HG02943 (cell line): ENCODE results near the gene PNPLA1.

ENCODE experiments used
- ATAC-seq: cut with Tn5 transposase; IDR thresholded peaks from one replicate; pipeline ENCODE4 v1.9.1; 2021; ENCODE audit warnings: mild to moderate bottlenecking, low read depth, moderate library complexity; ENCODE audit not compliant: unreplicated experiment

PNPLA1 gene

DNA sequence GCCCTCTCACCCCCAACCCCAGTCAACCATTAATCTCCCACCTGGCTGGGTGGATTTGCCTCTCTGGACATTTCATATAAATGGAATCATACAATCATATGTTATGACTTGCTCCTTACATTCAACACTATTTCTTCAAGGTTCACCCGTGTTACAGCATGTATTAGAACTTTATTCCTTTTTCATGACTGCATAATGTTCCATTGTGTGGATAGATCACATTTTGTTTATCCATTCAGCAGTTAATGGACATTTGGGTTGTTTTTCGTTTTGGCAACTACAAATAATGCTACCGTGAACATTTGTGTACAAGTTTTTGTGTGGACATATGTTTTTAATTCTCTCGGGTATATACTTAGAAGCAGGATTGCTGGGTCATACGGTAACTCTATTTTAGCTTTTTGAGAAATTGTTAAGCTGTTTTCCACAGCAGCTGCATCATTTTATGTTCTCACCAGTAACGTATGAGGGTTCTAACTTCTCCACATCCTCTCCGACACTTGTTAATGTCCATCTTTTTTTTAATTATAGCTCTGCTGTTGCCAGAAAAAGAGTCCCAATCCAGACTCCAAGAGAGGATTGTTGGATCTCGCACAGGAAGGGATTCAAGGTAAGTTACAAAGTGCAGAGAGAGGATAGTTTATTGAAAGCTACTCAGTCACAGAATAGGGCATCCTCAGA lies 82.8 kb downstream of the PNPLA1 start:
- ATAC-seq, result no peak

DNA sequence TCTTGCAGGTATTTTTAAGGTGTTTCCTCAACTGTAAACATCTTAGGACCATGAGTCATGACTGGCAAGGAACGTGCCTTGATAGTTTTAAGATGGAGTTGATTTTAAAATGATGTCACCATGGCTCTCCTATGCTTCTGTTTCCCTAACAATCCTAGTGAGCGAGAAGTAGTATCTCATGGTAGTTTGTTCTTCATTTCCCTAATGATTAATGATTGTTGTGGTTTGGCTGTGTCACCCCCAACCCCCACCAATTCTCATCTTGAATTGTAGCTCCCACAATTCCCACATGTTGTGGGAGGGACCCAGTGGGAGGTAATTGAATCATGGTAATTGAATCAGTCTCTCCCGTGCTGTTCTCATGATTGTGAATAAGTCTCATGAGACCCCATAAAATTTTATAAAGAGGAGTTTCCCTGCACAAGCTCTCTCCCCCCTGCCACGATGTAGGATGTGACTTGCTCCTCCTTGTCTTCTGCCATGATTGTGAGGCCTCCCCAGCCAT lies 83.6 kb downstream of the PNPLA1 start:
- ATAC-seq, result no peak

- ATAC-seq, result no peak
Observed at GRCh38 chr6:36355819-36356218, 86.0 kb downstream of the PNPLA1 start.

DNA sequence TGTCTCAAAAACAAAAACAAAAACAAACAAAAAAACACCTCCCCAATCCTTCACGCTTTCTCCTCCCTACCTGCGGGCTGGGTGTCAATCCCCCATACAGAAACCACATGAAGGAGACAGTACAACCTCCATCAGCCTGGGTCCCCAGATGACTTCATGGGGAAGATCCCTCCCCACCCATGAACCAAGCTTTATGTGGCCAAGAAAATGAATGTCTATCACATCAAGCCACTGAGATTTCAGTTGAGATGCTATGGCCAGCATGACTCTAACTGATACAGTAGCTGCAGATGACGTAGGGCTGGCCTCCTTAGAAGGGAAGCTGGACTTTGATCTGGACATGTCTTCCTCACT lies 88.0 kb downstream of the PNPLA1 start:
- no peak for ATAC-seq
